Coronary artery (tissue), 2 donors: ENCODE results near the gene DPF3.

Source experiments
- DNase-seq: peaks from one replicate; pipeline ENCODE4 v3.0.0-alpha.2; 2017; ENCODE audit warnings: low spot score
- H3K27ac ChIP-seq, 2 donors: fragments of 200-600 bp; sonication (generic); one replicate each; pipeline ENCODE4 v1.5.1; 2016 to 2019
- H3K4me3 ChIP-seq: fragments of 200-600 bp; sonication (generic); 2 replicates; pipeline ENCODE4 v1.5.1; 2016; ENCODE audit warnings: mild to moderate bottlenecking, moderate library complexity
- TF ChIP-seq, protein P1 (sequence below): fragments of 200-600 bp; sonication (generic); IDR thresholded peaks from one replicate; pipeline ENCODE4 v1.5.1; 2019; ENCODE audit warnings: antibody characterized with exemption

The DPF3 gene

DNA sequence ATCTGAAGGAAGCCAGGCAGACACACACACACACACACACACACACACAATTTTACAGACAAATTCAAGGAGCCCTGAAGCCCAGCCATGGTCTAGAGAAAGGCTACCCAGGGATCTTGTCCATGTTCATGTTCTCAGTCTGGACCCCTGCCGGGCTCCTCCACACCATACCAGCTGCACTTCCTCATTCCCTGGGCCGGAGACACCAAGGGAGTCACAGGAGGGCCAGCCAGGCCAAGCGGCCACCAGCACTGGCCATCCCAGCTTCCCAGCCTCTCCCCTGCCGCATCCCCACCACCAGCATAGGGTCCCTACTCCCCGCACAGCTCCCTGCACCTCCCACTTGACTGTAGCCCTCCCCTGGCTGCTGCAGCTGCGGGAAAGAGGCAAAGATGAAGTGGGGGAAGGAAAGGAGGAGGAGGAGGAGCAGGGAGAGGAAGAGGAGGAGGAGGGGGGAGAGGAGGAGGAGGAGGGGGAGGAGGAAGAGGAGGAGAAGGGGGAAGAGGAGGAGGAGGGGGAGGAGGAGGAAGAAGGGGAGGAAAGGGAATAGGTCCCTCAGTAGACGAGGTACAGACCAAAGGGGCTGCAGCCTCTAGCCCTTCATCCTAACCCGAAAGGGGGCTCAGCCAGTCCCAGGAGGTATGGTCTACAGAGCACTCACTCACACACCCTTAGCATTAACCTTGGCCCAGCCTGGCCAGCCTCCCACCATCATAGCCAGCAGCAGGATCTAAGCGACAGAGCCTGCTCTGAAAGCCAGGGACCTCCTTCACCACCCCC, 293.2 kb downstream of the DPF3 start:
- no peak overlapping the region for H3K27ac ChIP-seq
- TF ChIP-seq, protein P1, sequence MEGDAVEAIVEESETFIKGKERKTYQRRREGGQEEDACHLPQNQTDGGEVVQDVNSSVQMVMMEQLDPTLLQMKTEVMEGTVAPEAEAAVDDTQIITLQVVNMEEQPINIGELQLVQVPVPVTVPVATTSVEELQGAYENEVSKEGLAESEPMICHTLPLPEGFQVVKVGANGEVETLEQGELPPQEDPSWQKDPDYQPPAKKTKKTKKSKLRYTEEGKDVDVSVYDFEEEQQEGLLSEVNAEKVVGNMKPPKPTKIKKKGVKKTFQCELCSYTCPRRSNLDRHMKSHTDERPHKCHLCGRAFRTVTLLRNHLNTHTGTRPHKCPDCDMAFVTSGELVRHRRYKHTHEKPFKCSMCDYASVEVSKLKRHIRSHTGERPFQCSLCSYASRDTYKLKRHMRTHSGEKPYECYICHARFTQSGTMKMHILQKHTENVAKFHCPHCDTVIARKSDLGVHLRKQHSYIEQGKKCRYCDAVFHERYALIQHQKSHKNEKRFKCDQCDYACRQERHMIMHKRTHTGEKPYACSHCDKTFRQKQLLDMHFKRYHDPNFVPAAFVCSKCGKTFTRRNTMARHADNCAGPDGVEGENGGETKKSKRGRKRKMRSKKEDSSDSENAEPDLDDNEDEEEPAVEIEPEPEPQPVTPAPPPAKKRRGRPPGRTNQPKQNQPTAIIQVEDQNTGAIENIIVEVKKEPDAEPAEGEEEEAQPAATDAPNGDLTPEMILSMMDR = no peak
- no peak for DNase-seq
- H3K4me3 ChIP-seq = no peak overlapping the region

GRCh38 chr14:72599579-72600470, 294.1 kb downstream of the DPF3 start:
- no peak for DNase-seq
- TF ChIP-seq, protein P1 = no peak
- no peak overlapping the region for H3K27ac ChIP-seq
- H3K4me3 ChIP-seq = no peak overlapping the region

DNA sequence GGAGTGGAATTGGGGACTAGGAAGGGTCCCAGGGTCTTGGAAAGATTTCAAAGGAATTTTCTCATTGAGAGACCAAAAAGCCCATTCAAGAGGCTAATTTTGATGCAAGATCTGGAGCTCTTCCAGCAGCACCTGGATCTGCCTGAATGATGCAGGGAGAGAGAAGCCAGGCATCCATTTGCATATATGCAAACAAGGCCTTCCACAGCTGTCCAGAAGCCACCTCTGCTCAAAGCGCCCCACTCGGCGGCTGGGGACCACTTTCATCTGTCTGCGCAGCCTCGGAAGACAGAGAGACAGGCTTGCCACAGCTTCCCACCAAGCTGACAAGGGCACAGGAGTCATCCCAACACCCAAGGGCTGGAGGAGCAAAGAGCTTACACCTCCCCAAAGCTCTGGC, 295.6 kb downstream of the DPF3 start:
- DNase-seq = no peak
- no peak overlapping the region for H3K4me3 ChIP-seq
- no peak overlapping the region for H3K27ac ChIP-seq
- TF ChIP-seq, protein P1 = no peak

DNA sequence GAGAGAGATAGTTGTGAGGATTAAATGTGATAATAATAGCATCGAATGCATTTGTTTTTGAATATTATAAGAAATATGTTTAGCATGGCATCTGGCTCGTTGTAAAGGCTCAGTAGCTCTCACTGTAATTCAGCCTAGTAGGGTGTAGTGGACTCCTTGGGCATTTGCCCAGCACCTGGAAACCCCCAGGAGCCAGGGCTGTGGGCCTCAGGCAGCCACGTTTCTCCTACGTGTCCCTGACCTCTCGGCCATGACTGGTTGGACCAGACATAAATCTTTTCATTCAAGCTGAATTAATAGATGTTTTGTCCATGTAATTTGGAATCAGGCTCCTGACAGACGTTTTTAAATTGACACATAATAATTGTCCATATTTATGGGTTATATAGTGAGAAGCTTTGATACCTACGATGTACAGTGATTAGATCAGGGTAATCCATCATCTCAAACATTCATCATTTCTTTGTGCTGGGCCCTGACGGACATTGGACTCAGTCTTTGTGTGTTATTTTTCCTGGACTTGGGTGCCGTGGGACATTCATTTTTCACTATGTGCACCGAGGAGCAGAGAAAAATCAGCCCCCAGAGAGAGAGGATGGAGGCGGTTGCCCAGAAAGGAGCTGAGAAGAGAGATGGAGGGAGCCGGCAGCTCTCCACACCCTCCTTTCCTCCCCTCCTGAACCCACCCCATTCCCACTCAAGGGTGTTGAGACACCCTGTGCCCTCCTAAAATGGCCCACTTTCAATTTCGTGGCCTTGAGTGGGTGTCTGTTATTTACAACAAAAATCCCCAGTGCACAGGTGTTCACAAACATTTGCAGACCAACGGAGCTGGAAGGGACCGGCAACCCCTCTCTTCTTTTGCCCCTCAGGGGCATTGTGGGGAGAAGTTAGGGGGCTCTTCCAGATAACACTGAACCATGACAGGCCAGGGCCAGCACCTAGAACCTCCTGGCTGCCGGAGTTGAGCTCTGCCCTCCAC, 296.4 kb downstream of the DPF3 start:
- no peak for DNase-seq
- H3K4me3 ChIP-seq = no peak overlapping the region
- TF ChIP-seq, protein P1 = no peak
- H3K27ac ChIP-seq = no peak overlapping the region

- no peak overlapping the region for H3K27ac ChIP-seq
- TF ChIP-seq, protein P1 = no peak
- DNase-seq = no peak
- no peak overlapping the region for H3K4me3 ChIP-seq
Measured at GRCh38 chr14:72595152-72595862, 298.6 kb downstream of the DPF3 start.
